ENCODE results near the gene MCCD1. TPM values are rescaled to one million over a fixed set of nuclear protein-coding genes. Genes with fewer than 3 reads are reported as not detected.

Gene MCCD1
- total RNA-seq, 1 experiment from 2014 or later: not detected

GRCh38 chr6:31569861-31570536 is 41.2 kb downstream of the MCCD1 start:
- DNase-seq (ENCODE audit: low read depth): no peak

DNA sequence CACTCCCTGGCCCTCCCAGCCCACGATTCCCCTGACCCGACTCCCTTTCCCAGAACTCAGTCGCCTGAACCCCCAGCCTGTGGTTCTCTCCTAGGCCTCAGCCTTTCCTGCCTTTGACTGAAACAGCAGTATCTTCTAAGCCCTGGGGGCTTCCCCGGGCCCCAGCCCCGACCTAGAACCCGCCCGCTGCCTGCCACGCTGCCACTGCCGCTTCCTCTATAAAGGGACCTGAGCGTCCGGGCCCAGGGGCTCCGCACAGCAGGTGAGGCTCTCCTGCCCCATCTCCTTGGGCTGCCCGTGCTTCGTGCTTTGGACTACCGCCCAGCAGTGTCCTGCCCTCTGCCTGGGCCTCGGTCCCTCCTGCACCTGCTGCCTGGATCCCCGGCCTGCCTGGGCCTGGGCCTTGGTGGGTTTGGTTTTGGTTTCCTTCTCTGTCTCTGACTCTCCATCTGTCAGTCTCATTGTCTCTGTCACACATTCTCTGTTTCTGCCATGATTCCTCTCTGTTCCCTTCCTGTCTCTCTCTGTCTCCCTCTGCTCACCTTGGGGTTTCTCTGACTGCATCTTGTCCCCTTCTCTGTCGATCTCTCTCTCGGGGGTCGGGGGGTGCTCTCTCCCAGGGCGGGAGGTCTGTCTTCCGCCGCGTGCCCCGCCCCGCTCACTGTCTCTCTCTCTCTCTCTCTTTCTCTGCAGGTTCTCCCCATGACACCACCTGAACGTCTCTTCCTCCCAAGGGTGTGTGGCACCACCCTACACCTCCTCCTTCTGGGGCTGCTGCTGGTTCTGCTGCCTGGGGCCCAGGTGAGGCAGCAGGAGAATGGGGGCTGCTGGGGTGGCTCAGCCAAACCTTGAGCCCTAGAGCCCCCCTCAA is 43.5 kb downstream of the MCCD1 start, which contains the start of gene LTA:
Gene LTA, plus strand, starts transcription at position 249 of the 871 bp plus-strand sequence. Its CDS starts 454 bp downstream, at position 703.
- no peak for DNase-seq (ENCODE audit: low read depth)

DNA sequence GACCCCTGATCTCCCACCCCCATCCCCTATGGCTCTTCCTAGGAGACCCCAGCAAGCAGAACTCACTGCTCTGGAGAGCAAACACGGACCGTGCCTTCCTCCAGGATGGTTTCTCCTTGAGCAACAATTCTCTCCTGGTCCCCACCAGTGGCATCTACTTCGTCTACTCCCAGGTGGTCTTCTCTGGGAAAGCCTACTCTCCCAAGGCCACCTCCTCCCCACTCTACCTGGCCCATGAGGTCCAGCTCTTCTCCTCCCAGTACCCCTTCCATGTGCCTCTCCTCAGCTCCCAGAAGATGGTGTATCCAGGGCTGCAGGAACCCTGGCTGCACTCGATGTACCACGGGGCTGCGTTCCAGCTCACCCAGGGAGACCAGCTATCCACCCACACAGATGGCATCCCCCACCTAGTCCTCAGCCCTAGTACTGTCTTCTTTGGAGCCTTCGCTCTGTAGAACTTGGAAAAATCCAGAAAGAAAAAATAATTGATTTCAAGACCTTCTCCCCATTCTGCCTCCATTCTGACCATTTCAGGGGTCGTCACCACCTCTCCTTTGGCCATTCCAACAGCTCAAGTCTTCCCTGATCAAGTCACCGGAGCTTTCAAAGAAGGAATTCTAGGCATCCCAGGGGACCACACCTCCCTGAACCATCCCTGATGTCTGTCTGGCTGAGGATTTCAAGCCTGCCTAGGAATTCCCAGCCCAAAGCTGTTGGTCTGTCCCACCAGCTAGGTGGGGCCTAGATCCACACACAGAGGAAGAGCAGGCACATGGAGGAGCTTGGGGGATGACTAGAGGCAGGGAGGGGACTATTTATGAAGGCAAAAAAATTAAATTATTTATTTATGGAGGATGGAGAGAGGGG is 44.7 kb downstream of the MCCD1 start:
- DNase-seq (ENCODE audit: low read depth): no peak

GRCh38 chr6:31574106-31575061 is 45.6 kb downstream of the MCCD1 start:
- no peak for DNase-seq (ENCODE audit: low read depth)

GRCh38 chr6:31575335-31575901 is 46.7 kb downstream of the MCCD1 start, which contains the start of gene TNF:
TSS of gene TNF (plus strand) at chr6:31575565. CDS start at chr6:31575742, 177 bp downstream.
- no peak for DNase-seq (ENCODE audit: low read depth)

DNA sequence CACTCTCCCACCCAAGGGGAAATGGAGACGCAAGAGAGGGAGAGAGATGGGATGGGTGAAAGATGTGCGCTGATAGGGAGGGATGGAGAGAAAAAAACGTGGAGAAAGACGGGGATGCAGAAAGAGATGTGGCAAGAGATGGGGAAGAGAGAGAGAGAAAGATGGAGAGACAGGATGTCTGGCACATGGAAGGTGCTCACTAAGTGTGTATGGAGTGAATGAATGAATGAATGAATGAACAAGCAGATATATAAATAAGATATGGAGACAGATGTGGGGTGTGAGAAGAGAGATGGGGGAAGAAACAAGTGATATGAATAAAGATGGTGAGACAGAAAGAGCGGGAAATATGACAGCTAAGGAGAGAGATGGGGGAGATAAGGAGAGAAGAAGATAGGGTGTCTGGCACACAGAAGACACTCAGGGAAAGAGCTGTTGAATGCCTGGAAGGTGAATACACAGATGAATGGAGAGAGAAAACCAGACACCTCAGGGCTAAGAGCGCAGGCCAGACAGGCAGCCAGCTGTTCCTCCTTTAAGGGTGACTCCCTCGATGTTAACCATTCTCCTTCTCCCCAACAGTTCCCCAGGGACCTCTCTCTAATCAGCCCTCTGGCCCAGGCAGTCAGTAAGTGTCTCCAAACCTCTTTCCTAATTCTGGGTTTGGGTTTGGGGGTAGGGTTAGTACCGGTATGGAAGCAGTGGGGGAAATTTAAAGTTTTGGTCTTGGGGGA is 47.4 kb downstream of the MCCD1 start:
- DNase-seq (ENCODE audit: low read depth): peak; percentile 19

DNA sequence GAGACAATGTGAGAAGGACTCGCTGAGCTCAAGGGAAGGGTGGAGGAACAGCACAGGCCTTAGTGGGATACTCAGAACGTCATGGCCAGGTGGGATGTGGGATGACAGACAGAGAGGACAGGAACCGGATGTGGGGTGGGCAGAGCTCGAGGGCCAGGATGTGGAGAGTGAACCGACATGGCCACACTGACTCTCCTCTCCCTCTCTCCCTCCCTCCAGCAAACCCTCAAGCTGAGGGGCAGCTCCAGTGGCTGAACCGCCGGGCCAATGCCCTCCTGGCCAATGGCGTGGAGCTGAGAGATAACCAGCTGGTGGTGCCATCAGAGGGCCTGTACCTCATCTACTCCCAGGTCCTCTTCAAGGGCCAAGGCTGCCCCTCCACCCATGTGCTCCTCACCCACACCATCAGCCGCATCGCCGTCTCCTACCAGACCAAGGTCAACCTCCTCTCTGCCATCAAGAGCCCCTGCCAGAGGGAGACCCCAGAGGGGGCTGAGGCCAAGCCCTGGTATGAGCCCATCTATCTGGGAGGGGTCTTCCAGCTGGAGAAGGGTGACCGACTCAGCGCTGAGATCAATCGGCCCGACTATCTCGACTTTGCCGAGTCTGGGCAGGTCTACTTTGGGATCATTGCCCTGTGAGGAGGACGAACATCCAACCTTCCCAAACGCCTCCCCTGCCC is 48.3 kb downstream of the MCCD1 start:
- no peak for DNase-seq (ENCODE audit: low read depth)

- no peak for DNase-seq (ENCODE audit: low read depth)
Measured at GRCh38 chr6:31577579-31577966, 48.8 kb downstream of the MCCD1 start.

DNA sequence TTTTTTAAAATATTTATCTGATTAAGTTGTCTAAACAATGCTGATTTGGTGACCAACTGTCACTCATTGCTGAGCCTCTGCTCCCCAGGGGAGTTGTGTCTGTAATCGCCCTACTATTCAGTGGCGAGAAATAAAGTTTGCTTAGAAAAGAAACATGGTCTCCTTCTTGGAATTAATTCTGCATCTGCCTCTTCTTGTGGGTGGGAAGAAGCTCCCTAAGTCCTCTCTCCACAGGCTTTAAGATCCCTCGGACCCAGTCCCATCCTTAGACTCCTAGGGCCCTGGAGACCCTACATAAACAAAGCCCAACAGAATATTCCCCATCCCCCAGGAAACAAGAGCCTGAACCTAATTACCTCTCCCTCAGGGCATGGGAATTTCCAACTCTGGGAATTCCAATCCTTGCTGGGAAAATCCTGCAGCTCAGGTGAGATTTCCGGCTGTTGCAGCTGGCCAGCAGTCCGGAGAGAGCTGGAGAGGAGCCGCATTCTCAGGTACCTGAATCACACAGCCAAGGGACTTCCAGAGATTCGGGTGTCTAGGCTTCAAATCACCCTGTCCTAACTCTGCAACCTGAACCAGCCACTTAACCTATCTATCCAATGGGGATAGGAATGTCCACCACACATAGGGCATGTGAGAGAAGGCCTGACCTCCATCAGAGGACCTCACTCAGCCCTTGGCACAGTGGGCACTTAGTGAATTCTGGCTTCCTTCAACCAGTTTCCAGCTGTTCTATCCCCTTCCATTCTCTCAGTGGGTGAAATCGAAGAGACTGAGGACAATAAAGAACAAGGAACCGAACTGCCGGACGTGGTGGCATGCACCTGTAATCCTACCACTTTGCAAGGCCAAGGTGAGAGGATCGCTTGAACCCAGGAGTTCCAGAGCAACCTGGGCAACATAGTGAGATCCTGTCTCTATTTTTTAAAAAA is 49.7 kb downstream of the MCCD1 start:
- no peak for DNase-seq (ENCODE audit: low read depth)

GRCh38 chr6:31579119-31579505 is 50.4 kb downstream of the MCCD1 start:
- no peak for DNase-seq (ENCODE audit: low read depth)

Other genes with a start within 250 kb of the MCCD1 start
- 47.6 and 58.7 TPM in 2 replicates for gene HLA-B, start 171.8 kb upstream of the MCCD1 start, total RNA-seq (2014; rRNA removed)
- 23.5 and 27.8 TPM in 2 replicates for gene MICA, start 125.4 kb upstream of the MCCD1 start, total RNA-seq (2014; rRNA removed)
- gene MICB, start 30.8 kb upstream of the MCCD1 start, total RNA-seq (2014; rRNA removed): 10.6 and 13.0 TPM in 2 replicates
- gene DDX39B, start 13.0 kb downstream of the MCCD1 start, total RNA-seq (2014; rRNA removed): 402 and 452 TPM in 2 replicates
- gene ATP6V1G2, start 17.6 kb downstream of the MCCD1 start, total RNA-seq (2014; rRNA removed): 3.1 and 3.3 TPM in 2 replicates
- 21.2 and 26.8 TPM in 2 replicates for gene NFKBIL1, start 18.6 kb downstream of the MCCD1 start, total RNA-seq (2014; rRNA removed)
- gene LTA, start 43.3 kb downstream of the MCCD1 start, total RNA-seq (2014; rRNA removed): not detected in 2 replicates
- gene TNF, start 46.6 kb downstream of the MCCD1 start, total RNA-seq (2014; rRNA removed): not detected in 2 replicates
- gene LTB, start 53.5 kb downstream of the MCCD1 start, total RNA-seq (2014; rRNA removed): not detected in 2 replicates
- gene LST1, start 57.3 kb downstream of the MCCD1 start, total RNA-seq (2014; rRNA removed): not detected in 2 replicates
- not detected in 2 replicates for gene NCR3, start 64.0 kb downstream of the MCCD1 start, total RNA-seq (2014; rRNA removed)
- not detected in 2 replicates for gene AIF1, start 86.3 kb downstream of the MCCD1 start, total RNA-seq (2014; rRNA removed)
- gene PRRC2A, start 91.8 kb downstream of the MCCD1 start, total RNA-seq (2014; rRNA removed): 75.9 and 81.7 TPM in 2 replicates
- gene BAG6, start 123.7 kb downstream of the MCCD1 start, total RNA-seq (2014; rRNA removed): 180 and 219 TPM in 2 replicates
- 3.9 and 4.4 TPM in 2 replicates for gene APOM, start 126.9 kb downstream of the MCCD1 start, total RNA-seq (2014; rRNA removed)
- gene C6orf47, start 131.8 kb downstream of the MCCD1 start, total RNA-seq (2014; rRNA removed): 30.0 and 31.3 TPM in 2 replicates
- gene GPANK1, start 136.0 kb downstream of the MCCD1 start, total RNA-seq (2014; rRNA removed): 28.5 and 31.2 TPM in 2 replicates
- gene CSNK2B, start 137.1 kb downstream of the MCCD1 start, total RNA-seq (2014; rRNA removed): 292 and 320 TPM in 2 replicates
- gene LY6G5B, start 141.0 kb downstream of the MCCD1 start, total RNA-seq (2014; rRNA removed): 2.4 and 4.0 TPM in 2 replicates
- gene LY6G5C, start 152.1 kb downstream of the MCCD1 start, total RNA-seq (2014; rRNA removed): 1.4 and 3.2 TPM in 2 replicates
- gene ABHD16A, start 174.4 kb downstream of the MCCD1 start, total RNA-seq (2014; rRNA removed): 45.8 and 50.5 TPM in 2 replicates
- gene LY6G6F, start 177.9 kb downstream of the MCCD1 start, total RNA-seq (2014; rRNA removed): not detected in 2 replicates
- gene LY6G6D, start 186.4 kb downstream of the MCCD1 start, total RNA-seq (2014; rRNA removed): not detected in 2 replicates
- gene LY6G6C, start 192.8 kb downstream of the MCCD1 start, total RNA-seq (2014; rRNA removed): 0.51 TPM in 1 of 2 replicates, not detected in the other
- gene MPIG6B, start 194.4 kb downstream of the MCCD1 start, total RNA-seq (2014; rRNA removed): not detected in 2 replicates
- gene DDAH2, start 200.3 kb downstream of the MCCD1 start, total RNA-seq (2014; rRNA removed): 78.4 and 85.8 TPM in 2 replicates
- 771 and 894 TPM in 2 replicates for gene CLIC1, start 207.6 kb downstream of the MCCD1 start, total RNA-seq (2014; rRNA removed)
- 13.2 and 16.5 TPM in 2 replicates for gene MSH5, start 211.0 kb downstream of the MCCD1 start, total RNA-seq (2014; rRNA removed)
- 1.5 and 2.7 TPM in 2 replicates for gene SAPCD1, start 233.7 kb downstream of the MCCD1 start, total RNA-seq (2014; rRNA removed)
- gene VWA7, start 248.4 kb downstream of the MCCD1 start, total RNA-seq (2014; rRNA removed): not detected in 2 replicates

Measured in LHCN-M2 (cell line).